ENCODE data around the gene CHN1. TPM values are rescaled to one million over a fixed set of nuclear protein-coding genes. Genes with fewer than 3 reads are reported as not detected.
A peak's percentile ranks its signal among the peaks of the same experiment; 100 is the strongest.

CHN1 gene
- total and polyA plus RNA-seq, 2 experiments from 2014 or later, result 64.3 to 70.8 TPM

DNA sequence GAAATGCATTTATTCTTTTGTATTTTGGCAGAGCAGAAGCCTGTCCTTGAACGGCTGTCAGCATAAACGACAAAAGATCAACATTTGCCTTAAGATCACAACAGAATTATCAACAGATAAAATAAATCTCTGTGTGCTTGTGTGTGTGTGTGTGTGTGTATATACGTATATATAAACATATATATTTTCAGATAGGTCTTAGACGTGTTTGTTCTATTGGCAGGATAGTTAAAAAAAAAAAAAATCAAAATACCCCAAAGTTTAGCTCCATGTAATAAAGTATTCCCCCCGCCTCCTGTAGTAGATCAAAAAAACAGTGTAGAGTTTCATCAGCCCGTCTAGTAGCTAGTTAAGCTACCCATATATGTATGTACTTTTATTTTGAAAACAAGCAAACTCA lies 107.9 kb downstream of the CHN1 start:
- Histone ChIP-seq H3K4me1 (ENCODE audit: low read depth) (peaks cover 29% of the 10 kb centered on the region), H3K27ac (no peak overlapping the region), H3K4me3 (no peak overlapping the region), H3K27me3 (no peaks in the 10 kb centered on the region), H3K9me3 (ENCODE audit: low read depth) (no peaks in the 10 kb centered on the region), H3K36me3 (no peaks in the 10 kb centered on the region)
- no peak for DNase-seq (ENCODE audit: low read depth in 1 of 2, low spot score in 1 of 2)
- TF ChIP-seq, protein P1, sequence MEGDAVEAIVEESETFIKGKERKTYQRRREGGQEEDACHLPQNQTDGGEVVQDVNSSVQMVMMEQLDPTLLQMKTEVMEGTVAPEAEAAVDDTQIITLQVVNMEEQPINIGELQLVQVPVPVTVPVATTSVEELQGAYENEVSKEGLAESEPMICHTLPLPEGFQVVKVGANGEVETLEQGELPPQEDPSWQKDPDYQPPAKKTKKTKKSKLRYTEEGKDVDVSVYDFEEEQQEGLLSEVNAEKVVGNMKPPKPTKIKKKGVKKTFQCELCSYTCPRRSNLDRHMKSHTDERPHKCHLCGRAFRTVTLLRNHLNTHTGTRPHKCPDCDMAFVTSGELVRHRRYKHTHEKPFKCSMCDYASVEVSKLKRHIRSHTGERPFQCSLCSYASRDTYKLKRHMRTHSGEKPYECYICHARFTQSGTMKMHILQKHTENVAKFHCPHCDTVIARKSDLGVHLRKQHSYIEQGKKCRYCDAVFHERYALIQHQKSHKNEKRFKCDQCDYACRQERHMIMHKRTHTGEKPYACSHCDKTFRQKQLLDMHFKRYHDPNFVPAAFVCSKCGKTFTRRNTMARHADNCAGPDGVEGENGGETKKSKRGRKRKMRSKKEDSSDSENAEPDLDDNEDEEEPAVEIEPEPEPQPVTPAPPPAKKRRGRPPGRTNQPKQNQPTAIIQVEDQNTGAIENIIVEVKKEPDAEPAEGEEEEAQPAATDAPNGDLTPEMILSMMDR (IDR thresholded peaks at IDR 0.05; ENCODE audit: low read depth, low read length), result no peak

DNA sequence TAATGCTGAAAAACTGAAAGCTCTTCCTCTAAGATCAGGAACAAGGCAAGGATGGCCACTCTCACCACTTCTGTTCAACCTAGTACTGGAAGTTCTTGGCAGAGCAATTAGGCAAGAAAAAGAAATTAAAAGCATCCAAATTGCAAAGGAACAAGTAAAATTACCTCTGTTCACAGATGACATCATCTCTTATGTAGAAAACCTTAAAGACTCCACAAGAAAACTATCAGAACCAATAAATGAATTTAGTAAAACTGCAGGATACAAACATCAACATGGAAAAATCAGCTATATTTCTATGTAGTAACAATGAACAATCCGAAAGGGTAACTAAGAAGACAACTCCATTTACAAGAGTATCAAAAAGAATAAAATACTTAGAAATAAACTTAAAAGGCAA lies 112.2 kb downstream of the CHN1 start:
- H3K36me3 ChIP-seq, result no peaks in the 10 kb centered on the region
- DNase-seq (ENCODE audit: low read depth in 1 of 2, low spot score in 1 of 2), result no peak
- no peak overlapping the region for H3K27ac ChIP-seq
- peaks cover 20% of the 10 kb centered on the region for H3K4me1 ChIP-seq (ENCODE audit: low read depth)
- H3K4me3 ChIP-seq, result no peak overlapping the region
- TF ChIP-seq, protein P1 (IDR thresholded peaks at IDR 0.05; ENCODE audit: low read depth, low read length), result no peak
- no peaks in the 10 kb centered on the region for H3K27me3 ChIP-seq
- H3K9me3 ChIP-seq (ENCODE audit: low read depth), result no peaks in the 10 kb centered on the region

DNA sequence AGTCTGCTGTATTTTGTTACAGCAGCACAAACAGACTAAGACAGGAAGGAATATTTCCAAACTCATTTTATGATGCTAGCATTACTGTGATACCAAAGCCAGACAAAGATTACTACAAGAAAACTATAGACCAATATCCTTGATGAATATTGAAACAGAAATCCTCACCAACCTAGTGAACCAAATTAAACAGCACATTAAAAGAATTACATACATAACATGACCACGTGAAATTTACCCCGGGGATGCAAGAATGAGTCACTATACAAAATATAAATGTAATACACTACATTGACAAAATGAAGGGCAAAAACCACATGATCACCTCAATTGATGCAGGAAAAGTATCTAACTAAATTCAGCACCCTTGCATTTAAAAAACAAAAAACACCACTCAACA lies 112.6 kb downstream of the CHN1 start:
- no peak overlapping the region for H3K27ac ChIP-seq
- TF ChIP-seq, protein P1 (IDR thresholded peaks at IDR 0.05; ENCODE audit: low read depth, low read length), result no peak

DNA sequence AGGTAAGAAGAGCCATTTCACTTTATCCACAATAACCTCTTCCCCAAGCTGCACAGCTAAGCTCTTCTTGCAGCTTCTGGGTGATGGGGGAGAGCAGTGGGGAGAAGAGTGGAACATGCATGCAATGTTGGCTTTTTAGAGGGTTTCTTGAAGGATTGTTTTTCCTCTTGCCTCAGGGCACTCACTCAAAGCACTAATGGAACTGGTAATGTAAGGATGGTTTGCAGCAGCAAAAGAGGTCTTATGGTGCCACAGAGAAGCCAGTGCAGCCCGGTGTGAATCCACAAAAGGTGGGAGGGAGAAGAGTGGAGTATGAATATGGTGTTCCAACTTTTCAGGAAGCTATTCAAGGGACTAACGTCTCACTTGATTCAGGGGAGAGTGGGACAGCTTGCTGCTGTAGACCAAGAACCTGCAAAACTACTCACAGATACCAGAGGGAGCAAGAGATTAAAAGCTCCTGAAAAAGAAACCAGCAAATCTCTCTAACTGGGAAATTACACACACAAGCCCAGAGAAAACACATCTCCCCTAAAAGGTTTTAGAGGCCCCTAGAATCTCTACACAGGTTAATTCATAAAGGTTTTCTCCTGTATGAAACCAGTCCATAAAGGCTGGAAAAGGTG lies 116.4 kb downstream of the CHN1 start:
- Histone ChIP-seq H3K9me3 (ENCODE audit: low read depth) (no peaks in the 10 kb centered on the region), H3K4me3 (no peak overlapping the region), H3K27me3 (no peaks in the 10 kb centered on the region), H3K36me3 (no peaks in the 10 kb centered on the region), H3K27ac (no peak overlapping the region), H3K4me1 (ENCODE audit: low read depth) (peaks cover 6% of the 10 kb centered on the region)
- TF ChIP-seq, protein P1 (IDR thresholded peaks at IDR 0.05; ENCODE audit: low read depth, low read length), result no peak
- DNase-seq (ENCODE audit: low read depth in 1 of 2, low spot score in 1 of 2), result peak in 1 of 2 donors; percentile 24

More for the DNA sequence above, 112.6 kb downstream of the CHN1 start:
- no peak for DNase-seq (ENCODE audit: low read depth in 1 of 2, low spot score in 1 of 2)
- Histone ChIP-seq H3K36me3 (no peaks in the 10 kb centered on the region), H3K9me3 (ENCODE audit: low read depth) (no peaks in the 10 kb centered on the region), H3K4me3 (no peak overlapping the region), H3K27me3 (no peaks in the 10 kb centered on the region), H3K4me1 (ENCODE audit: low read depth) (peaks cover 20% of the 10 kb centered on the region)

DNA sequence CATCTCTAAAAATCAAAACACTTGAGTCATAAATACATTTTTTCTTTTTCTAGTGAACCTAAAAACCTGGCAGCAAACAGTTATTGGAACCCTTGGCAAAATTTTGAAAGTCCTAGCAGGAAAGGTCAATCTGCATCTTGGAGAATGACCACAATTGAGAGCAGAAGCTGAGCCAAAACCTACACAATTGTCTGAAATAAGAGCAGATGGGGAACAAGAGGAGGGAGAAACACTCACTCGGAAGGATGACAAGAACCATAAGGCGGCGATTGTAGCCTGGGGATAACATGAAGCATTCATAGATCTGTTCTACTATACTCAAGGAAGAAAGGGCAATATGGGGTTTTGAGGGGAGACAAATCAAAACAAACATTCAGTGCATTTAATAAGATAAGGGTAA lies 117.0 kb downstream of the CHN1 start:
- H3K27me3 ChIP-seq, result no peaks in the 10 kb centered on the region
- H3K9me3 ChIP-seq (ENCODE audit: low read depth), result no peaks in the 10 kb centered on the region
- peaks cover 6% of the 10 kb centered on the region for H3K4me1 ChIP-seq (ENCODE audit: low read depth)
- no peak overlapping the region for H3K4me3 ChIP-seq
- H3K27ac ChIP-seq, result no peak overlapping the region
- no peaks in the 10 kb centered on the region for H3K36me3 ChIP-seq
- TF ChIP-seq, protein P1 (IDR thresholded peaks at IDR 0.05; ENCODE audit: low read depth, low read length), result no peak
- DNase-seq (ENCODE audit: low read depth in 1 of 2, low spot score in 1 of 2), result peak in 1 of 2 donors; percentile 50

Data from cardiac muscle cell (in vitro differentiated cells and primary cell).